BLaER1 treated with 17β-estradiol and CSF1 and Interleukin-3, amounts not matched to agents 10 nM and 100 nM (cell line): ENCODE data around the gene FFAR1.

Source experiments
- H3K27ac ChIP-seq, 11 experiments: shearing (Covaris generic); formaldehyde crosslinking; 2 replicates each; pipeline ENCODE4 v1.8.1; 2022
- H3K27me3 ChIP-seq, 11 experiments: shearing (Covaris generic); formaldehyde crosslinking; 2 replicates each; pipeline ENCODE4 v1.8.1; 2022
- H3K36me3 ChIP-seq, 11 experiments: shearing (Covaris generic); formaldehyde crosslinking; 2 replicates each; pipeline ENCODE4 v1.8.1; 2022
- H3K4me1 ChIP-seq, 10 experiments: shearing (Covaris generic); formaldehyde crosslinking; 2 replicates each; pipeline ENCODE4 v1.8.1; 2022
- H3K4me2 ChIP-seq, 11 experiments: shearing (Covaris generic); formaldehyde crosslinking; 2 replicates each; pipeline ENCODE4 v1.8.1; 2022
- H3K4me3 ChIP-seq, 10 experiments: shearing (Covaris generic); formaldehyde crosslinking; 2 replicates each; pipeline ENCODE4 v1.8.1; 2022
- H3K9ac ChIP-seq, 11 experiments: shearing (Covaris generic); formaldehyde crosslinking; 2 replicates each; pipeline ENCODE4 v1.8.1; 2022
- H3K9me3 ChIP-seq, 11 experiments: shearing (Covaris generic); formaldehyde crosslinking; replicated peaks in 1 of 11; 2 replicates each; pipeline ENCODE4 v1.8.1; 2022
- H4K20me1 ChIP-seq, 11 experiments: shearing (Covaris generic); formaldehyde crosslinking; 2 replicates each; pipeline ENCODE4 v1.8.1; 2022
- Cebpa-rat ChIP-seq, 11 experiments: shearing (Covaris generic); IDR thresholded peaks; 2 replicates each; pipeline ENCODE4 v1.8.1; 2022

Gene FFAR1

GRCh38 chr19:35320065-35320713 is 27.5 kb upstream of the FFAR1 start:
- peak overlapping the region; percentile 83 to 98 (median 94) for H3K4me2 ChIP-seq
- H3K27ac ChIP-seq, result peak overlapping the region; percentile 76 to 98 (median 95)
- 0 out of 22 replicates have a peak, but pooled peaks cover 0 to 4% (median 0%) of the 10 kb centered on the region in 11 experiments for H3K36me3 ChIP-seq
- no peaks in the 10 kb centered on the region for H3K27me3 ChIP-seq
- H3K9me3 ChIP-seq, result peaks cover 6 to 11% (median 8%) of the 10 kb centered on the region in 11 experiments; a peak in 21 of 22 replicates
- TF ChIP-seq Cebpa-rat (IDR thresholded peaks at IDR 0.05), result peak in 5 of 11 experiments; percentile 7 to 75 (median 26); a peak in 3 of 22 replicates
- H3K9ac ChIP-seq, result peak overlapping the region; percentile 72 to 88 (median 80)
- peak overlapping the region in 9 of 10 experiments; percentile 29 to 58 (median 40); a peak in 15 of 20 replicates for H3K4me3 ChIP-seq
- H4K20me1 ChIP-seq, result no peaks in the 10 kb centered on the region
- H3K4me1 ChIP-seq, result peaks cover 95 to 100% (median 97%) of the 10 kb centered on the region in 10 experiments

GRCh38 chr19:35321291-35321690 is 26.4 kb upstream of the FFAR1 start:
- Histone ChIP-seq H3K27me3 (no peaks in the 10 kb centered on the region), H3K36me3 (0 out of 22 replicates have a peak, but pooled peaks cover 0 to 4% (median 0%) of the 10 kb centered on the region in 11 experiments), H4K20me1 (no peaks in the 10 kb centered on the region), H3K4me2 (peak overlapping the region; percentile 83 to 98 (median 94)), H3K9ac (peak overlapping the region in 10 of 11 experiments; percentile 72 to 88 (median 82); a peak in 21 of 22 replicates), H3K27ac (peak overlapping the region; percentile 76 to 98 (median 95)), H3K4me1 (peaks cover 84 to 97% (median 88%) of the 10 kb centered on the region in 10 experiments), H3K9me3 (peaks cover 6 to 11% (median 8%) of the 10 kb centered on the region in 11 experiments; a peak in 21 of 22 replicates), H3K4me3 (peak overlapping the region in 2 of 10 experiments; percentile 30 to 58; a peak in 3 of 20 replicates)
- TF ChIP-seq Cebpa-rat (IDR thresholded peaks at IDR 0.05), result no peak

- Histone ChIP-seq H3K27me3 (no peaks in the 10 kb centered on the region), H3K36me3 (0 out of 22 replicates have a peak, but pooled peaks cover 0 to 4% (median 0%) of the 10 kb centered on the region in 11 experiments), H3K9ac (0 out of 22 replicates have a peak overlapping the region, but pooled peaks of 2 of the 11 experiments have one; percentile 88), H3K4me1 (peaks cover 82 to 97% (median 86%) of the 10 kb centered on the region in 10 experiments), H3K27ac (peak overlapping the region in 9 of 11 experiments; percentile 90 to 98 (median 95); a peak in 17 of 22 replicates), H3K9me3 (peaks cover 6 to 11% (median 8%) of the 10 kb centered on the region in 11 experiments; a peak in 21 of 22 replicates), H3K4me3 (no peak overlapping the region), H3K4me2 (peak overlapping the region; percentile 83 to 98 (median 94); a peak in 17 of 22 replicates), H4K20me1 (no peaks in the 10 kb centered on the region)
- TF ChIP-seq Cebpa-rat (IDR thresholded peaks at IDR 0.05), result no peak
Observed at GRCh38 chr19:35322014-35322413, 25.7 kb upstream of the FFAR1 start.

DNA sequence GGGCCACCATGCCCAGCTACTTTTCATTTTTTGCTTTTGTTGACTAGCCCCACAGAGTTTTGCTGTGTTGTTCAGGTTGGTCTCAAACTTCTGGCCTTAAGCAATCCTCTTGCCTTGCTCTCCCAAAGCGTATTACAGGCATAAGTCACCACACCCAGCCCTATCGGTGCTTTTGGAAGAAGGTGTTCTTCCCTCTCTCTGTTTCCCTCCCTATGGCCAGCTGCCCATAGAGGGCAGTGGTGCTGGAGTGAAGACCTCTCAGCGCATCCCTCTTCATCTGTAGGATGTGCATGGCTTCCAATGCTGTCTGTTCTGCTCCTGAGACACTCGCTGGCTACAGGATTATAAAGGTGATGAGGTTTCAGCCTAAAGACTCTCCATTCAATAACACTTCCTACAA is 20.1 kb upstream of the FFAR1 start:
- Histone ChIP-seq H3K9ac (peak overlapping the region in 2 of 11 experiments; percentile 72 to 86; a peak in 1 of 22 replicates), H3K27ac (peak overlapping the region in 9 of 11 experiments; percentile 47 to 84 (median 72); a peak in 15 of 22 replicates), H3K9me3 (peaks cover 0 to under 1% (median 0%) of the 10 kb centered on the region in 11 experiments; a peak in 2 of 22 replicates), H3K36me3 (peaks cover 0 to 9% (median 0%) of the 10 kb centered on the region in 11 experiments; a peak in 1 of 22 replicates), H3K4me1 (peaks cover 78 to 97% (median 87%) of the 10 kb centered on the region in 10 experiments), H3K4me3 (no peak overlapping the region), H4K20me1 (peaks cover 0 to 24% (median 0%) of the 10 kb centered on the region in 11 experiments; a peak in 3 of 22 replicates), H3K4me2 (peak overlapping the region; percentile 74 to 98 (median 93)), H3K27me3 (no peaks in the 10 kb centered on the region)
- TF ChIP-seq Cebpa-rat (IDR thresholded peaks at IDR 0.05), result no peak

DNA sequence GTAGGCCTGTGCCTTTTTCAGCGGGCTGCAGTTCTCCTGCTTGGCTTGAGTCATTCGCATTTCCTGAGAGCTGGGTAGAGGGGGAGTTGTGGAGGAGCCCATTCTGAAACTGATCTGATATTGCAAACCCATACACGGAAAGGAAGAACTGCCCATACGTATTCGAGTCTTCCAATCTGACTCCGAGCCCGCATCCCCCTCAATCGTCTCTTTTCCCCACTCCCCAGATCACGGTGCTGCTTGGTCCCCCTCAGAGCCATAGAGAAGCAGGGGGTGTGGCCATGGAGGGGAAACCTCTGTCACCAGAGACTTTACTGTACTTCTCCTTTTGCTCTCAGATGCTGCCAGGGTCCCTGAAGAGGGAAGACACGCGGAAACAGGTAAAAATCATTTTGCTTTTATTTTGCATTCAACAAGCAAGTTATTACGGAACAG is 18.8 kb upstream of the FFAR1 start, which contains the start of gene CD22:
CD22 (plus strand) TSS at position 337 of the 435 bp plus-strand sequence. CDS start 2,854 bp downstream, outside the sequence.
- peaks cover 78 to 97% (median 87%) of the 10 kb centered on the region in 10 experiments for H3K4me1 ChIP-seq
- no peaks in the 10 kb centered on the region for H3K27me3 ChIP-seq
- peak within 1 kb of the TSS; percentile 52 to 86 (median 75); a peak in 21 of 22 replicates for H3K9ac ChIP-seq
- H3K27ac ChIP-seq, result peak within 1 kb of the TSS in 9 of 11 experiments; percentile 47 to 84 (median 72); a peak in 18 of 22 replicates
- no peaks in the 10 kb centered on the region for H3K9me3 ChIP-seq
- no peak for TF ChIP-seq Cebpa-rat (IDR thresholded peaks at IDR 0.05)
- peaks cover 0 to 21% (median 6%) of the 10 kb centered on the region in 11 experiments; a peak in 12 of 22 replicates for H3K36me3 ChIP-seq
- H4K20me1 ChIP-seq, result peaks cover 0 to 36% (median 0%) of the 10 kb centered on the region in 11 experiments; a peak in 4 of 22 replicates
- peak within 1 kb of the TSS; percentile 74 to 98 (median 93) for H3K4me2 ChIP-seq
- peak within 1 kb of the TSS; percentile 41 to 87 (median 68) for H3K4me3 ChIP-seq

GRCh38 chr19:35329323-35329722 is 18.4 kb upstream of the FFAR1 start:
- peak overlapping the region; percentile 52 to 86 (median 75); a peak in 21 of 22 replicates for H3K9ac ChIP-seq

DNA sequence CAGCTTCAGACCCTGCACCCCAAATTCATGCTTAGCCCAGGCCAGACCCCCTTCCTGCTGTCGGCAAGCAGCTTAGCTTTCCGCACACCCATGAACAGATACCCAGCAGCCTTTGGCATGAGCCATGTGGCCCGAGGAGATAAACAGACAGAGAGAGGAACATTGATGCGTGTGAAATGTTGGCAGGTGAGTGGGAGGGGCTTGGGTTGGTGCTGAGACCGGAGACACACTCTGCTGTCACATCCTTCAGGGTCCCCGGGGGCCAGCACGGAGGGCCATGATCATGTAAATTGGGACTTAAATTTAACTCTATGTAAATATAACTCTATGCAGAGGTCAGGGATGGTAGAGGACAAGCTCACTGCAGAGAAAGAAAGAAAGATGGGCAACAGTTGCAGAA is 17.2 kb upstream of the FFAR1 start:
- peak overlapping the region in 8 of 11 experiments; percentile 65 to 84 (median 73); a peak in 16 of 22 replicates for H3K27ac ChIP-seq

More at GRCh38 chr19:35329323-35329722, 18.4 kb upstream of the FFAR1 start:
- Histone ChIP-seq H4K20me1 (peaks cover 0 to 41% (median 0%) of the 10 kb centered on the region in 11 experiments; a peak in 4 of 22 replicates), H3K9me3 (no peaks in the 10 kb centered on the region), H3K4me3 (peak overlapping the region; percentile 41 to 87 (median 68)), H3K27me3 (no peaks in the 10 kb centered on the region), H3K36me3 (peaks cover 0 to 26% (median 10%) of the 10 kb centered on the region in 11 experiments; a peak in 13 of 22 replicates), H3K4me1 (peaks cover 77 to 97% (median 87%) of the 10 kb centered on the region in 10 experiments), H3K27ac (peak overlapping the region in 9 of 11 experiments; percentile 47 to 84 (median 72); a peak in 18 of 22 replicates), H3K4me2 (peak overlapping the region; percentile 74 to 98 (median 93))
- TF ChIP-seq Cebpa-rat (IDR thresholded peaks at IDR 0.05), result no peak

More for the DNA sequence above, 17.2 kb upstream of the FFAR1 start:
- TF ChIP-seq Cebpa-rat (IDR thresholded peaks at IDR 0.05), result no peak
- H3K4me3 ChIP-seq, result peak overlapping the region; percentile 41 to 87 (median 68)
- H3K27me3 ChIP-seq, result no peaks in the 10 kb centered on the region
- peak overlapping the region in 9 of 11 experiments; percentile 58 to 86 (median 77); a peak in 19 of 22 replicates for H3K9ac ChIP-seq
- H3K9me3 ChIP-seq, result no peaks in the 10 kb centered on the region
- H3K4me2 ChIP-seq, result peak overlapping the region; percentile 74 to 98 (median 93)
- H3K4me1 ChIP-seq, result peaks cover 71 to 97% (median 92%) of the 10 kb centered on the region in 10 experiments
- H3K36me3 ChIP-seq, result peaks cover 0 to 37% (median 19%) of the 10 kb centered on the region in 11 experiments; a peak in 14 of 22 replicates
- H4K20me1 ChIP-seq, result peaks cover 0 to 43% (median 0%) of the 10 kb centered on the region in 11 experiments; a peak in 4 of 22 replicates
